Activated T-cell treated with anti-CD3 and anti-CD28 coated beads for 24 hours (primary cell): ENCODE results near the gene ZFAND2A.
A peak's percentile ranks its signal among the peaks of the same experiment; 100 is the strongest.
"Not testable (repeated sequence)": the region's sequence is repeated elsewhere in the genome, so short reads cannot be mapped to it uniquely, and the experiment has no call there.

Experiments used
- DNase-seq: peaks from one replicate; pipeline ENCODE4 v3.0.0-alpha.2; 2020; ENCODE audit warnings: low read depth

Gene ZFAND2A

GRCh38 chr7:1174881-1175596 lies 15.0 kb upstream of the ZFAND2A start:
- no peak for DNase-seq

GRCh38 chr7:1174002-1174401 lies 14.0 kb upstream of the ZFAND2A start:
- DNase-seq: no peak

GRCh38 chr7:1172666-1173523 lies 12.9 kb upstream of the ZFAND2A start:
- no peak for DNase-seq

- DNase-seq: not testable (repeated sequence)
These were observed 11.5 kb upstream of the ZFAND2A start for GRCh38 chr7:1171516-1171915.

- no peak for DNase-seq
These were observed 10.9 kb upstream of the ZFAND2A start for GRCh38 chr7:1170741-1171501.

GRCh38 chr7:1169409-1170368 lies 9.7 kb upstream of the ZFAND2A start:
- peak; percentile 86 for DNase-seq

GRCh38 chr7:1168422-1168821 lies 8.4 kb upstream of the ZFAND2A start:
- no peak for DNase-seq

GRCh38 chr7:1164436-1164835 lies 4.4 kb upstream of the ZFAND2A start:
- no peak for DNase-seq

GRCh38 chr7:1163121-1163520 lies 3.1 kb upstream of the ZFAND2A start:
- DNase-seq: no peak

GRCh38 chr7:1160670-1161021 lies 650 bp upstream of the ZFAND2A start:
- DNase-seq: no peak

- DNase-seq: not testable (repeated sequence)
These were observed 765 bp downstream of the ZFAND2A start for GRCh38 chr7:1159231-1159630.

- DNase-seq: no peak
These were observed 1.5 kb downstream of the ZFAND2A start for GRCh38 chr7:1158203-1159126.

- DNase-seq: no peak
These were observed 3.0 kb downstream of the ZFAND2A start for GRCh38 chr7:1156782-1157535.

- DNase-seq: not testable (repeated sequence)
These were observed 3.9 kb downstream of the ZFAND2A start for GRCh38 chr7:1155818-1156781.

- no peak for DNase-seq
These were observed 5.7 kb downstream of the ZFAND2A start for GRCh38 chr7:1154172-1154739.

GRCh38 chr7:1152492-1152891 lies 7.5 kb downstream of the ZFAND2A start:
- no peak for DNase-seq

- no peak for DNase-seq
These were observed 8.2 kb downstream of the ZFAND2A start for GRCh38 chr7:1151653-1152425.
